NT2/D1 (cell line): Measurements from ENCODE around the gene SAG.

ENCODE experiments used
- DNase-seq: peaks from one replicate; pipeline ENCODE4 v3.0.0-alpha.2; 2011; ENCODE audit warnings: low read depth, low spot score
- H3K27me3 ChIP-seq: 2 replicates; pipeline ENCODE4 v1.6.0; 2011; ENCODE audit warnings: mild to moderate bottlenecking; ENCODE audit not compliant: insufficient read length, insufficient read depth
- H3K36me3 ChIP-seq: 2 replicates; pipeline ENCODE4 v1.6.1; 2011; ENCODE audit warnings: mild to moderate bottlenecking, low read length, mixed read lengths; ENCODE audit not compliant: insufficient read depth, insufficient read length
- H3K4me1 ChIP-seq: 2 replicates; pipeline ENCODE4 v1.5.1; 2011; ENCODE audit not compliant: insufficient read depth, insufficient read length
- H3K4me3 ChIP-seq: 2 replicates; pipeline ENCODE4 v1.5.1; 2011; ENCODE audit warnings: low read depth; ENCODE audit not compliant: insufficient read length
- H3K9ac ChIP-seq: 2 replicates; pipeline ENCODE4 v1.6.0; 2011; ENCODE audit warnings: low read depth; ENCODE audit not compliant: insufficient read length
- H3K9me3 ChIP-seq: 2 replicates; pipeline ENCODE4 v1.5.1; 2011; ENCODE audit warnings: mild to moderate bottlenecking, low read length; ENCODE audit not compliant: insufficient read depth
- SUZ12 ChIP-seq: IDR thresholded peaks from 2 replicates; pipeline ENCODE4 v1.6.1; 2011; ENCODE audit not compliant: insufficient read length, insufficient read depth; ENCODE audit errors: extremely low read depth
- YY1 ChIP-seq: IDR thresholded peaks from 2 replicates; pipeline ENCODE4 v1.6.1; 2011; ENCODE audit not compliant: insufficient read length, insufficient read depth
- ZNF274 ChIP-seq: IDR thresholded peaks from 2 replicates; pipeline ENCODE4 v1.6.1; 2011; ENCODE audit warnings: mild to moderate bottlenecking, low read depth, low read length

The SAG gene

DNA sequence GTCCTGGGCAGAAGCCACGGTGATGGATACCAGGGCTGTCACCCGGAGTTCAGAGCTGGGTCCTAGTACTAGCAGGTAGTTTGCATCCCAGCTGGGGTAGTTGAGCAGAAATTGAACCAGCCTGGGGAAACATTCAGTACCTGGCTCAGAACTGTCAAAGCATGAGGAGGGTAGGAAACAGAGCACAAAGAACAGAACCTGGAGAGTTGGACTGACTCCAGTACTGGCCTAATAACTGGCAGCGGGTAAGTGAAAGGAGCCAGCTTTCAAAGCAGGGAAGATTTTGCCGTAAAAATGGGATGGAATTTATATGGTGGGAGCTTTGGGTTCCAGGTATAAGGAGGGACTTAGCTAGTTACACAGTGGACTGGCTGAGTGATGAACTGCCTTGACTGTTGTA lies 32.4 kb upstream of the SAG start:
- peaks cover 98% of the 10 kb centered on the region for H3K36me3 ChIP-seq
- no peaks in the 10 kb centered on the region for H3K27me3 ChIP-seq
- TF ChIP-seq SUZ12: no peak
- TF ChIP-seq YY1: no peak
- TF ChIP-seq ZNF274: no peak
- no peak for DNase-seq
- H3K9ac ChIP-seq: no peak overlapping the region
- no peak overlapping the region for H3K4me3 ChIP-seq
- no peaks in the 10 kb centered on the region for H3K4me1 ChIP-seq
- H3K9me3 ChIP-seq: no peaks in the 10 kb centered on the region

DNA sequence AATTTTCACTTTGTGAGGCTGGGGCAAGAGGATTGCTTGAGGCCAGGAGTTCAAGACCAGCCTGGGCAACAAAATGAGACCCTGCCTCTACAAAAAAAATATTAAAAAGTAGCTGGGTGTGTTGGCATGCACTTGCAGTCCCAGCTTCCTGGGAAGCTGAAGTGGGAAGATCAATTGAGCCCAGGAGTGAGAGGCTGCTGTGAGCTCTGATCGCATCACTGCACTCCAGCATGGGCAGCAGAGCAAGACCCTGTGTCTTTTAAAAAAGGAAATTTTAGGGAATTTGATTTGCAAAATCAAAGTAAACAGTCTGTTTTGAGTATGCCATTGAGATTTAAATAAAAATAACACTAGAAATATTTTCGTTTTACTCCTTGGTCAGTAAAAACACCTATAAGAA lies 28.7 kb upstream of the SAG start:
- no peak for DNase-seq
- Histone ChIP-seq H3K9me3 (no peaks in the 10 kb centered on the region), H3K4me1 (no peaks in the 10 kb centered on the region), H3K9ac (no peak overlapping the region), H3K36me3 (peaks cover 94% of the 10 kb centered on the region), H3K27me3 (no peaks in the 10 kb centered on the region), H3K4me3 (no peak overlapping the region)
- TF ChIP-seq SUZ12 (no peak), YY1 (no peak), ZNF274 (no peak)

DNA sequence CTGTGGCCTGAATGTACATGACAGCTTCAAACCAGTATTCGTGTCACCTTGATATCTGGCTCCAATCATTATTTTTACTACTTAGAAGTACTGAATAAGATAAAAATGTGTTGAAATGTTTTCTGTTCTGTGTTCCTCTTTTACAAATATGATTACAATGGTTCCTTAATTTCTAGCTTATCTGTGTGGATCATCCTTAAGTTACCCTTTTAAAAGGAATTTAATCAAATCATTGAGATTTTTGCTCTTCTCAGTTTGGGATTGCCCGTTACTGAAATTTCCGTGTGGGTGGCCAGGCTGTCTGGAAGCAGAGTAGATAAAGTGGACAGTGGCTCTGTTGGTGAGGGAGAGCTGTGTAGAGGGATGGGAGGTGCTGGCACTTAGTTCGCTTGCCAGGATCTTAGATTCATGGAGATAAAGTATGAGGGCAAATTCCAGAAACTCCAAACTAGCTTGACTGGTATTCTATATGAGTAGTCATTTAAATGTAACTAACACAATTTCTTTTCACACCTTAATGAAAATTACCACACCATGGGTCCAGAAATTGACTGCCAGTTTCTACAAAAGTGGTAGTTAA lies 27.4 kb upstream of the SAG start:
- H3K4me3 ChIP-seq: no peak overlapping the region
- peaks cover 89% of the 10 kb centered on the region for H3K36me3 ChIP-seq
- H3K9ac ChIP-seq: no peak overlapping the region
- H3K27me3 ChIP-seq: no peaks in the 10 kb centered on the region
- H3K4me1 ChIP-seq: no peaks in the 10 kb centered on the region
- no peaks in the 10 kb centered on the region for H3K9me3 ChIP-seq
- TF ChIP-seq ZNF274 (no peak), YY1 (no peak)
- no peak for DNase-seq

DNA sequence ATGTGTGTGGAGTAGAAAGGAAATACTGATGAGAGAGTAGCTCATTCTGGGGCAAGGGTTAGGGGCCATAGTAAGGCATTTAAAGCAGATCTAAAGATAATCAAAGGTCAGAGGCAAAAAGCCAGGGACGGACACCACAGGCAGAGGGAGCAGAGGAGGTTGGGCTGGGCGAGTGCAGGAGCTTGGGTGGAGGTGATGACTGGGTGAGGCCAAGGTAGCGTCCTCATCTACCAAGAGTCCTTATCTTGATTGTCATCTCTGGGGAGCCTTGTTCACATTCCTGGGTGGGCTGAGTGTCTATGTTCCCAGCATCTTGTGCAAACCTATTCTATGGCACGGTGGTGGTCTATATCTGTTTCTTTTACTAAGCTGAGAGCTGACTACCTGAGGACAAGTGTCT lies 26.1 kb upstream of the SAG start:
- Histone ChIP-seq H3K9ac (no peak overlapping the region), H3K4me3 (no peak overlapping the region), H3K4me1 (no peaks in the 10 kb centered on the region), H3K27me3 (no peaks in the 10 kb centered on the region), H3K9me3 (no peaks in the 10 kb centered on the region), H3K36me3 (peaks cover 88% of the 10 kb centered on the region)
- no peak for TF ChIP-seq ZNF274
- no peak for DNase-seq

GRCh38 chr2:233281992-233282603 lies 25.5 kb upstream of the SAG start:
- TF ChIP-seq YY1 (no peak), SUZ12 (no peak)
- Histone ChIP-seq H3K9ac (no peak overlapping the region), H3K36me3 (peaks cover 87% of the 10 kb centered on the region), H3K4me1 (no peaks in the 10 kb centered on the region), H3K27me3 (no peaks in the 10 kb centered on the region), H3K9me3 (no peaks in the 10 kb centered on the region), H3K4me3 (no peak overlapping the region)
- DNase-seq: no peak

DNA sequence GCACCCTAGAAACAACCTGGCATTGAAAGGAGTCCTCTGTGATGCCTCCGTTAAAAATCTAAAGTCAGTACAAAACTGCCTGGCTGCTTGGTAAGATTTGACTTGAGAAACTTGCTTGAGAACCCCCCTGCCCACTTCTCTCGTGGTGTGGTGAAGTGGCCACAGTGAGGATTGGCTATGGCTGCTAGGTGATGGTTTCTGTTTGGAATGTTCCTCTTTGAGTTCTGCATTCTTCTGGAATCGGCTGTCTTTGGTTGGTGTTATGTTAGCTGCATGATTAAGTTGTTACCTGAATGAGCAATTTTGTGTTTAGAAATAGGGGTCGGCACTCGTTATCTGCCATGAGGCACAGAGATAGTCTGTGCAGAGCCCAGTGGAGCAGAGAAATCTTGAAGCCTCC lies 21.7 kb upstream of the SAG start:
- Histone ChIP-seq H3K4me1 (no peaks in the 10 kb centered on the region), H3K9me3 (no peaks in the 10 kb centered on the region), H3K4me3 (no peak overlapping the region), H3K9ac (no peak overlapping the region), H3K27me3 (no peaks in the 10 kb centered on the region), H3K36me3 (peaks cover 86% of the 10 kb centered on the region)
- DNase-seq: no peak
- TF ChIP-seq ZNF274 (no peak), SUZ12 (no peak), YY1 (no peak)

GRCh38 chr2:233287871-233288270 lies 19.7 kb upstream of the SAG start:
- DNase-seq: no peak
- H3K4me1 ChIP-seq: no peaks in the 10 kb centered on the region
- H3K36me3 ChIP-seq: peaks cover 86% of the 10 kb centered on the region
- no peaks in the 10 kb centered on the region for H3K27me3 ChIP-seq
- H3K9me3 ChIP-seq: no peaks in the 10 kb centered on the region
- no peak overlapping the region for H3K4me3 ChIP-seq
- TF ChIP-seq ZNF274: no peak
- TF ChIP-seq SUZ12: no peak
- no peak for TF ChIP-seq YY1
- no peak overlapping the region for H3K9ac ChIP-seq
